ENCODE data around the gene LIX1. TPM values are rescaled to one million over a fixed set of nuclear protein-coding genes. Genes with fewer than 3 reads are reported as not detected.
"Not testable (repeated sequence)": the region's sequence is repeated elsewhere in the genome, so short reads cannot be mapped to it uniquely, and the experiment has no call there.

Gene LIX1
- polyA plus RNA-seq, 3 donors, result 4.1 to 4.7 (median 4.2) TPM

DNA sequence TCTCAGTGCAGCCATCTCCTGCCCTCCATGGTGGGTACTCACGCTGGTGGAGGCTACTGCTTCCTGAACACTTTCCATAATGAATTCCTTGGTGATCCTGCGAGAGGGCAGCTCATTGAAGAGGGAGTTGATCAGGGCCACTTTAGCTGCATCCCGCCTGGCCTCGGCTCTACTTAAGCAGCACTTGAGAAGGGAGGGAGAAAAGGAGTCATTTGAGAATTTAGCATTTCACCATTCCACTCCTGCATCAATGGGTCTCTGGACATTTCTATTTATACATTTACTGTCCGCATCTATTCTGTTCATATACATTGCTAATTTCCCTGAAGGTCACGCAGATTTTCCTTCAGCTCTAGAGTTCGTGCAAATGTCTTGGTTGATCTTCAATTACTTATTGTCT, 35.1 kb downstream of the LIX1 start:
- no peak for DNase-seq

DNA sequence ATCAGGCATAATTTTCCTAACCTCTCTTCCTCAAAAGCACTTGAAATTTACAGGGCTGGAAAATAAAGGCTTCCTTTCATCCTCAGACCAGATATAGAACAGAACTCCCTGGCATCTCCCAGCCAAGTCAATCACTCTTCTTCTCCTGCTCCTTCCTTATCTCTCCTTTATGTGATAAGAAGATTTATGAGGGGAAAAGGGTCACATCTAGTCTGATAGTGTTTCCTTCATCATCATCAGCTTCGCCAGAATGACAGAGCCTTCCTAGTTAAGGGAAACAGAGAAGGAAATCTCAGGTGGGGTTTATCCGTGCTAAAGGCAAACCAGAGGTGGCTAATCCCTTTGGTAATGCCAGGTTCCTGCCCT, 36.2 kb downstream of the LIX1 start:
- no peak for DNase-seq

DNA sequence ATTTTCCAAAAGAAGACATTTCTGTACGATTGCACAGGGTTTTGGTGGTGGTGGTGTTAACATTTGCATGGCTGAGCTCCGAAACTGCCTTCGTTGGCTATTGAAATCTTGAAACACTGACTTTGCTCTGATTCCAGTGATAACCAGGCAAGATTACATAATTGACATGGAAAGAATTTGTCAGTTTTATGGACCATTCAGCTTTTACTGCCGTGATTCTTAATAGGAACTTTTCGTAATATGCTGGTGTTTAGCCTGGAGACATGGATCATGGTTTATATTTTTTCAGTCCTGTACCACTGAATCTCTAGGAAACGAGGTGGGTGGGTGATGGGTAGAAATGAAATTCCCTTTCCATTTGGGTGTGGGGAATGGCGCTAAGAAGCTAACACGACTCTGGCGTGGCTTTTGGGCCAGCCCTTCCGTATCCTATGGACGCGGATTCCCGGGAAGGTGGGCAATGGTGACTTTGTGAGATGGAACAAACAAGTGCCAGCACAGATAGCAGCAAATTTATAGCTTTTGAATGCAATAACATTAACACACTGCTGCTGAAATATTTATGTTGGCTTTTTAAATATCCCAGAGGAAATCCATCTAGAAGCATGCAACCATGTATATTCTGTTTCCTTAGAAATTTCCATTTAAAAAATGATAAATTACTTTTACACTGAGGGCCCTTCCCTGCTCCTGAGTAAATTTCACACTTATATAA, 36.8 kb downstream of the LIX1 start:
- DNase-seq, result no peak

DNA sequence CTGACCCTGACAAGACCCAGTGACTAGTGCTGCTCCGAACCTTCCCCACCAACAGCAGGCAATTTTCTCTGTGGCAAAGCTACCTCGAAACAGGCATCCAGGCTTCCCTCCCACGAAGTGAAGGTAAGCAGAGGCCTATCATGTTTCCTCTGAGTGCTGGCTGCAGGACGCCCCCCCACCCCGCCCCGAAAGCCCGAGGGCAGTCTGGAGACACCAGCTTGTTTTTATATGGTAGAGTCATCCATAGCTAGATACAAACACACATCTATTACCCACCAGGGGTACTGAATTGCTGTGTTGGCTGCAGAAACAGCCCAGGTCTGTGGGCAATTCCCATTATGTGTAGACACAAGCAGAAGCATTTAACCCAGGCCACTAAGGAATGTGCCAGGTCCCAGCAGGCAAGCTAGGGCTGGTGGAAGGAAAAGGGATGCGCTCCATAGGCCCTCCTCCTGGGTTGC, 40.4 kb downstream of the LIX1 start:
- peak; percentile 21 for DNase-seq

DNA sequence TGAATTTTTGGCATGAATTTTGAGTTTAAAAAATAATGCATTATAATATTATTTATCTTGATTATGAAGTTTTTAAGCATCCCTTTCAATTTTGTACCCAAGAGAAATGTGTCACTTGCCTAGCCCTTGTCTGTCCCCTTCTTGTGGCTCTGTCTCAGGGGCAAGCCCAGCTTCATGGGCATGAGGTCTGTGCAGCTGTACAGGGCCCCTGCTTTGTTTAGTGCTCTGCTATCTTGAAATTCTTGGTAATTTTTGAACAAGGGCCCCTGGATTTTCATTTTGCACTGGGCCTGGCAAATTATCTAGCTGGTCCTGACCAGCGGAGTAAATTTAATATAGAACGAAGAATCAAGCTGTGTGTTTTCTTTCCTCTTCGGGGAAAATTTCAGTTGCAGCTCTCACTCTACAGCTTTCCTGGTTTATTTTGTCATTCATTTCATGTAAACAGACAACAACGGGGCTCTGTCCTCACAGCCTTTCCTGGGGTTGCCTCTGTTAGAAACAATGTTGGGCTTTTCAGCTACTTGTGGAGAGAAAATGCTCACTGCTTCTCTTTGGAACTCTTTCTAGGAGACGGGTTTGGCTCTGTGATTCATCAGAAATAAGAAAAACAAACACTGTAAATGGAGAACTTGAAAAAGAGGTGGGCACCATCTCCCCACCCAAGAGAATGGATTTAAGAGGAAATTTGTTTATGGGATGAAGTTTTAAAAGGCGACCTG, 41.1 kb downstream of the LIX1 start:
- no peak for DNase-seq

DNA sequence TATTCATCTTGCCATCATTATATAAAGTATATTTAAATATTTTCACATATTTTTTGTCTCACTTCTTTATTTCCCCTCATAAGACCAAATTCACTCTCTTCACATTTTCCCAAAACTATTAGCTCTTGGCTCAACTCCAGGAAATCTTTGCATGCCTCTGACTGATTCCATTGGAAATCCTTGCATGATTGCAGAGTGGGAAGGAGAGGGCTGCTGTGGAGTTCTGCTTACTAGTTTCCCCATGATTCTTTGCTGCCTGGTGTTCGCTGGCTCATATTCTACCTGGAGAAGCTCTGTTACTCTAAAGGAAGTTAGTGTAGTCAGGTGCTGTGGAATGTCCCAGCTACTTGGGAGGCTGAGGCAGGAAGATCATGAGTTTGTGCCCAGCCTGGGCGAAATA, 41.9 kb downstream of the LIX1 start:
- no peak for DNase-seq

DNA sequence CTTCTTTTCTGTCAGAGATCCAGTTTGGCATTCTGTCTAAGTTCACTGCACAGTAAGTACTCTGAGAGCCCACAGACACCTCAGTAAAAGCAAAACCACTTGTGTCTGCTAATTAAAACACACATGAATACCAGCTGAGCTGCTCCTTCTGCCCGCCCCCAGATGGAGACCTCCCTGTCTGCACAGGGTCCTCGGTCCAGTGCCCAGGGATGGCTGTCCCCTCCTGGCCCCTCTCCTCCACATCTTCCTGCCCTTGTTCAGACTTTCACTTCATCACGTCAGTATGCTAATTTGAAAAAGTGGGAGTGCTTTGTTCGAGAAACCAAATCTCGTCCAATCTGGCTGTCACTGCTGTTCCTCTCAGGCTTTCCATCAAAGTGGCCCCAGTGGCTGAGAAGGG, 43.5 kb downstream of the LIX1 start:
- DNase-seq, result peak; percentile 70

DNA sequence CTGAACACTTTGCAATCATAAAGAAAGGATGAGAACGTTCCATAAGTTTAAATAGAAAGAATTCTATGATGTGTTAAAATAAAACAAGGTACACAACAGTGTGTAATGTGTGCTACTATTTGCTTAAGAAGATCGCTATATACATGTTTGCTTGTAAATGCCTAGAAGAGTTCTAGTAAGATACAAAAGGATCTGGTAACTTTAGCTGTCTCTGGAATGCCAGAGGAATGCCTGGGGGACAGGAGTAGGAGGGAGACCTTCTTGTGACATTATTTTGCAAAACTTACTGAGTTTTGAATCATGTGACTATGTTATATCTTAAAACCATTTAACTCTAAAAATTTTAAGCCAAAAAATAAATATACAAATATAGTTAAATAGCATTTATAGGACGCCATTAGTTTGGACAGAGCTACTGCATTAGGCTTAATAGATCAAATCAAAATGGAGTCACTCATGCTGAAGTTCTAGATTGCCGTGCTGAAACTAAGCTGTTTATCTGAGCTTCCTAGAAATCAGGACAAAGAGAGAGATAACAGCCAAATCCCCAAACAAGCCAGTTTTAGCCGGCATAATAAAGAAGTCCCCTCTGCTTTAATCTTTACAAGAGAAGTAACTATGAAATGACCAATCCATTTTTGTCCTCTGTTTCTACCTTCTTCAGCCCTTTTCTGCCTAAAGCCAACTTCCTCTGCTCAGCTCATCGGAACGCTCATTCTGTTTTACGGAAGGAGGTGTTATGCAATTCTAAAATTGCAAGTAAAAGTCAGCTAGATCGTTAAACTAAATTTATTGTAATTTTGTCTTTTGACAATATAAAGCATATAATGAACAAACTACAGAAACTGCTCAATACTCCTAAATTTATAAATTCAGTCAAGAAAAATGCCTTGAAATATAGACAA, 44.8 kb downstream of the LIX1 start:
- no peak for DNase-seq

DNA sequence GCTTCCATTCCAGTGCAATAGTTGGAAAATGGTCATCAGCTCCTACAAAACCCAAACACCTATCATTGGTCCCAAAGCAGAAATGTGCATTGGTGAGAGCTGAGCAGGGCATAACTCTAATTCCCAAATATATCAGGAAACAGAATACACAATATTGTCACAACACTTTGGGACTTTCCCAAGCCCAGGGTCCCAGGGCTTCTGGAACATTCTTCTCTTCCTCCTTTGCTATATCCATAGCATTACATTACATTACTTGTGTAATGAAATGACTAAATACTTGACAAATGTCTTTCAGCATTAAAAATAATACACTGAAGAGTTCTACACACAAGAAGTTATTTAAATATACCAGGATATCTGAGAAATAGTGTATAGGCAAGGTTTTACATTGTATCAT, 45.6 kb downstream of the LIX1 start:
- DNase-seq, result no peak

DNA sequence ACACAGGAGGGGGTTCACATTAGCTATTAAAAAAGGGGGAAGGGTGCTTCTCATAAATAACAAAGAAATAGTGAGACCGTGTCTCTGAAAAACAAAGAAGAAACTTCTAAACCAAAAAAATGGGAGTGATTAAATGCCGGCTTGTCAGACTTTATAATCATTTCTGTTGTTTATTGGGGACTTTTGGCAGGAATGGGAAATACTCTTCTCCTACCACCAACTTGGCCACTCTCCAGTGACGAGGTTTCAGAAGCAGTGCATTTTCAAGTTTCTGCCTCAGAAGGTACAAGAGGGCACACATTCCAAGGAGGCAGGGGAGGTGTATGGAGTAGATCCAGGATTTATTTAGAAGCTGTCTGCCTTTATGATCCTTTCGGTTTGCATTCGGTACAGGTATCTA, 46.2 kb downstream of the LIX1 start:
- DNase-seq, result peak; percentile 19

DNA sequence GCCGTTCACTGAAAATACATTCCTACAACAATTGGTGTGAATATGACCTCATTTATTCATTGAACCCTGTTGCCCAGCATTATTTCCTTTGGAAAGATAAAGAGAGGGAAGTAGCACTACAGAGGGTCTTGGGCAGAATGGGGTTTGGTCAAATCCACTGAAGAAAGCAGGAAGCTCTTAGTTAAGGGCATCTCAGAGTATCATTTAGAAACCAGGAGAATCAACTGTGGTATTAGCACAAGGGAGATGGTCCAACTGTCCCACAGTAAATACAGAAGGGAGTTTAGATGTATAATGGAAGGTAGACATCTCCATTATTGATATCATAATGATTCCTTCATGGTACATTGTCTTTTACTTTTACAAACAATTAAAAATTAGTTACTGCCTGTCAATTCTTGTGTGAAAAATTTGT, 47.1 kb downstream of the LIX1 start:
- DNase-seq, result no peak

DNA sequence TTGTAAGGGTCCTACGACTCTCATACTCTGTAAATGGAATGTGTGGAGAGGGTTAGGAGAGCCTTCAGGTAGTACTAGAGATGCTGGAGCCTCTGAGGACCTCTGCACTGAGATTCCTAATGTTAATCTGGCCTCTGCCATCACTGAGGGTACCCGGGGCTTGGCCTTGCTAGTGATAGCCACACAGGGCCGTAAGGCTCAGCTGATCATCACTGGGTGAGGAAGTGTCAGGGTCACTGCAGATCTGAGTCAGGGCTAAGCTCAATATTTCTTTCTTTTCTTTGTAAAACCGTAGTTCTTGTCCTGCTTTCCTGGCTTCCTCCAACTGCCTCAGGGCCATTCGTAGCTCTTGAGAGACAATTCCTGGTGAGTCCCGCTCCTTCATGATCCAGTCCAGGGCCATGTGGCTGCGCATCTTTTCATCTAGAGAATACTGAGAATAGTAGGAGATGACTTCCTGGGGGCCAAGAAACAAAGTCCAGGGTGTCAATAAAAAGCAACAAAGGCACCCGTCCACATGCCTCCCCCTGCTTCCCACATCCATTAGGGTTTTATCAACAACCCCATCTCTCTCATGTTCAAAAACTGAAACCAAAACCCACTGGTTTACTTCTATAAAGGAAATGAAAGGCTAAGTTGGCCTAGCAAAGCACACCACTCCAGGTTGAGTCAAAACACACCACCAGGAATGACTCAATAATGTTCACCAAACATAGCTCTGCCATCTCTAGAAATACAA, 47.7 kb downstream of the LIX1 start:
- no peak for DNase-seq

DNA sequence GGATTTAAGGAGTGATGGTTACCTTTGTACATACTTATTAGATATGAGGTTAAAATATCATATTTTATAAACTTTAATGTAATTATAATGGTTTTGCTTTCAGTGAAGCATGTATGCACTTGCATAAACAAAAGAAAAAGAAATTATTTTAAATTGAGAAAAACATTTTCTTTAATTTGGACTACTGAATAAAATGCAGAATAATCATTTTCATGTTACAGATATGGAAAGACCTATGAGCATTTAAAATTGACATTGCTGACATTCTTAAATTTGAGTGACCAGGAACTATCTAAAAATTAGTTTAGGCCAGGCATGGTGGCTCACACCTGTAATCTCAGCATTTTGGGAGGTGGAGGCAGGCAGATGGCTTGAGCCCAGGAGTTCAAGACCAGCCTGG, 49.2 kb downstream of the LIX1 start:
- no peak for DNase-seq

DNA sequence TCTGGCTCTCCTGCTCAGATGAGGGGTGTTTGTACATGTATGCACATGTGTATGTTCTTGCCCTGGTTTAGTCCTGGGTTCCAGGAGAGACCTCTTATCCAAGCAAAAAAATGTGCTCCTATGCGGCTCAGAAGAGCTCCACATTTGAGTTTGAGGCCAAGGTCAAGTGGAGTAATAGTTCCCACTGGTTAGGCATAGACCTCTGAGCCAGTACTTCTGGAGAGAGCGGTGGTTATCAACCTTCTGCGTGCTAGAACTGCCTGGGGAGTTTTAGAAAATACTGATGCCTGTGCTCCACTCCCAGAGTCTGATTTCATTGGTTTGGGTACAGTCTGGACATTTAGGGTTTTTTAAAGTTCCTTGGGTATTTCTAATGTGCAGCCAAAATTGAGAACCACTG, 51.5 kb downstream of the LIX1 start:
- no peak for DNase-seq

DNA sequence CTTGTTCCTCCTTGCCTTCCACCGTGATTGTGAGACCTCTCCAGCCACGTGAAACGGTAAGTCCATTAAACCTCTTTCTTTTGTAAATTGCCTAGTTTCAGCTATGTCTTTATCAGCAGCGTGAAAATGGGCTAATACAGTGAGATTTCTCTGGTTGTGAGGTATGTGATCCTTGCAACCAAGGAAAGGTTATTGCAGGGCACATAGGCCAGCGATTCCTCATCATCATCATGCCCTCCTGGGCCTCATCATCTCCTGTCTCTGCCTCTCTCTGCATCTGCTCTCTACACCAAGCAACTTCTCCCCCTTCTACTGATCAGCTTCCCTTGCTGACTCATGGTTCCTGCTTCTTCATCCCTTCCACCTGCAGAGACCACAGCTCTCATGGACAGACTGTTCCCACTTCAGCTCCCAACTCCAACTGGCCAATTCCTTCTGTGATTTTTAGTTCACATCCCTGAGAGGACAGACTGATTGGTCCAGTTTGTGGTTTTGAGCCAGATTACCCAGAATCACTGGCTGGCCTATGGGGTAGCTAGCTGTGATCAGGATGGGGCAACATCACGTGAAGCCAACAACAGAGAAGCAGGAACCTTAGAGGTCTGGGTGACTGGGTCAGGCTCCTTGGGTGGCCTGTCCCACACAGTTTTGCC, 53.1 kb downstream of the LIX1 start:
- DNase-seq, result no peak

DNA sequence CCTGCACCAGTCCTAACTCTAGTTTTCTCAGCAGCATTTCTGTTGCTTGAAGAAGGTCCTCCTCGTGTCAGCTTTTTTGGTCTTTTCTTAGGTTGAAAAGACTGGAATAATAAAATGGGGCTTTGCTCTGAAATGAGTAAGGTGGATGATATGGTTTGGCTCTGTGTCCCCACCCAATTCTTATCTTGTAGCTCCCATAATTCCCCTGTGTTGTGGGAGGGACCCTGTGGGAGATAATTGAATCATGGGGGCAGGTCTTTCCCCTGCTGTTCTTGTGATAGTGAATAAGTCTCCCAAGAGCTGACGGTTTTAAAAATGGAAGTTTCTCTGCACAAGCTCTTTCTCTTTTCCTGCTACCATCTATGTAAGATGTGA, 53.6 kb downstream of the LIX1 start:
- DNase-seq, result no peak

DNA sequence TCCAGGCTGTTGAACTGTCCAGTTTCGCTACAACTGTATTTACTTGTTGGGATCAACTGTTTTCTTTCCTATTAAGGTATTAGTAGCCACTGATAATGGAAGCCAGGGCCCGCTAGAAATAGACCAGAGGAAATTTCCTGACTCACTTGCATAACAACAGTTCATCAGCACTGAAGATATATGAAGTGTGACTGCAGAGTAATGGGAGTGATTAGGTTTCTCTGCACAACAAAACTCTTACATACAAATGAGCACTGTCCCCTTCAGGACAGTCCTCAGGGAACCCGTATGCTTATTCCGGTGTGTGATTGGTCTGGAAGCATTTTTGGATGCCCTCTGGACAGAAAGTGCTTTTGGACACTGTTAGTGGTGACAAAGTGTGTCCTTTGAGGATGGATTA, 55.3 kb downstream of the LIX1 start:
- DNase-seq, result peak; percentile 37

DNA sequence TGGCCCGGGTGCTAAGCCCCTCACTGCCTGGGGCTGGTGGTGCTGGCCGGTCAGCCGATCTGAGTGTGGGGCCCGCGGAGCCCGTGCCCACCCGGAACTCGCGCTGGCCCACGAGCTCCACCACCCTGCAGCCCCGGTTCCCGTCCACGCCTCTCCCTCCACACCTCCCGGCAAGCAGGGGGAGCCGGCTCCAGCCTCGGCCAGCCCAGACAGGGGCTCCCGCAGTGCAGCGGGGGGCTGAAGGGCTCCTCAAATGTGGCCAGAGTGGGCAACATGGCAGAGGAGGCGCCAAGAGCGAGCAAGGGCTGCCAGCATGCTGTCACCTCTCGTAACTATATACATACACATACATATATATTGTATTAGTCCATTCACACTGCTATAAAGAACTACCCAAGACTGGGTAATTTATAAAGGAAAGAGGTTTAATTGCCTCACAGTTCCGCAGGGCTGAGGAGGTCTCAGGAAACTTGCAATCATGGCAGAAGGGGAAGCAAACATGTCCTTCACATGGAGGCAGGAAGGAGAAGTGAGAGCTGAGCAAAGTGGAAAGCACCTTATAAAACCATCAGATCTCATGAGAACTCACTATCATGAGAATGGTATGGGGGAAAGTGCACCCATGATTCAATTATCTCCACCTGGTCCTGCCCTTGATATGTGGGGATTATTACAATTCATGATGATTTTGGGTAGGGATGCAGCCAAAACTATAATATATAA, 56.8 kb downstream of the LIX1 start:
- DNase-seq, result no peak

DNA sequence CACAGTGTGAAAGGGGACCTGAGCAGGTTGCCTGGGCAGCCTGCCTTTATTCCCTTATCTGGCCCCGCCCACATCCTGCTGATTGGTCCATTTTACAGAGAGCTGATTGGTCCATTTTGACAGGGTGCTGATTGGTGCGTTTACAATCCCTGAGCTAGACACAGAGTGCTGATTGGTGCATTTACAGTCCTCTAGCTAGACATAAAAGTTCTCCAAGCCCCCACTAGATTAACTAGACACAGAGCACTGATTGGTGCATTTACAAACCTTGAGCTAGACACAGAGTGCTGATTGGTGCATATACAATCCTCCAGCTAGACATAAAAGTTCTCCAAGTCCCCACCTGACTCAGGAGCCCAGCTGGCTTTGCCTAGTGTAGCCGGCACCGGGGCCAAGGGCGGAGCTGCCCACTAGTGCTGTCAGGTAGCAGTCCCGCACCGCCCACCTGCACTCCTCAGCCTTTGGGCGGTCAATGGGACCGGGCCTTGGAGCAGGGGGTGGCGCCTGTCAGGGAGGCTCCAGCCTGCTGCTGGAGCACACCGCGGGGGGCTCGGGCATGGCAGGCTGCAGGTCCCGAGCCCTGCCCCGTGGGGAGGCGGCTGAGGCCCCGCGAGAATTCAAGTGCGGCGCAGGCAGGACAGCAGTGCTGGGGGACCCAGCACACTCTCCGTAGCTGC, 57.5 kb downstream of the LIX1 start:
- not testable (repeated sequence) for DNase-seq
